HepG2 (cell line): ENCODE data around the gene SLC26A4. TPM values are rescaled to one million over a fixed set of nuclear protein-coding genes. Genes with fewer than 3 reads are reported as not detected.
A peak's percentile ranks its signal among the peaks of the same experiment; 100 is the strongest.

Experiments used
- CBX2 ChIP-seq, 2 experiments: fragments of 200-600 bp in 1 of 2; sonication (generic); formaldehyde crosslinking in 1 of 2; IDR thresholded peaks; 2 replicates each; pipeline versions ENCODE4 v1.7.0 to v1.8.1; 2018 to 2022; ENCODE audit warnings: low read depth in 2 of 2, low read length in 1 of 2, mild to moderate bottlenecking in 1 of 2, missing genetic modification reagents in 1 of 2
- CSRNP2 ChIP-seq: sonication (generic); formaldehyde crosslinking; conservative IDR thresholded peaks from 2 replicates; pipeline ENCODE4 v1.8.0; 2022; ENCODE audit warnings: low read depth, missing genetic modification reagents
- DDIT3 ChIP-seq: sonication (generic); formaldehyde crosslinking; IDR thresholded peaks from 2 replicates; pipeline ENCODE4 v1.4.0; 2020; ENCODE audit warnings: mild to moderate bottlenecking, missing genetic modification reagents
- GABPB1 ChIP-seq: IDR thresholded peaks from 2 replicates; pipeline ENCODE4 v1.6.1; 2016; ENCODE audit warnings: mild to moderate bottlenecking, missing genetic modification reagents, moderate library complexity, missing compliant biosample characterization
- HES4 ChIP-seq: sonication (generic); formaldehyde crosslinking; IDR thresholded peaks from 2 replicates; pipeline ENCODE4 v1.9.0; 2021; ENCODE audit warnings: mild to moderate bottlenecking, missing genetic modification reagents, borderline replicate concordance
- HNRNPLL ChIP-seq: fragments of 200-400 bp; formaldehyde crosslinking; IDR thresholded peaks from 2 replicates; pipeline ENCODE4 v1.6.1; 2017; ENCODE audit warnings: mild to moderate bottlenecking, low read depth, low read length; ENCODE audit not compliant: poor library complexity, severe bottlenecking
- HOXA9 ChIP-seq: sonication (generic); formaldehyde crosslinking; IDR thresholded peaks from 2 replicates; pipeline ENCODE4 v1.8.1; 2022; ENCODE audit warnings: missing genetic modification reagents, mild to moderate bottlenecking, moderate library complexity, borderline replicate concordance
- KMT2A ChIP-seq: sonication (generic); formaldehyde crosslinking; IDR thresholded peaks from 2 replicates; pipeline ENCODE4 v1.4.0; 2020; ENCODE audit warnings: missing genetic modification reagents
- MXI1 ChIP-seq: IDR thresholded peaks from 3 replicates; pipeline ENCODE4 v1.6.1; 2012; ENCODE audit warnings: low read depth, low read length, inconsistent platforms, borderline replicate concordance
- MZF1 ChIP-seq: sonication (generic); formaldehyde crosslinking; IDR thresholded peaks from 2 replicates; pipeline ENCODE4 v1.8.1; 2023; ENCODE audit warnings: mild to moderate bottlenecking, missing genetic modification reagents, borderline replicate concordance
- NFE2 ChIP-seq: sonication (generic); formaldehyde crosslinking; IDR thresholded peaks from 2 replicates; pipeline ENCODE4 v1.4.0; 2020; ENCODE audit warnings: missing genetic modification reagents
- PAWR ChIP-seq: sonication (generic); formaldehyde crosslinking; IDR thresholded peaks from 2 replicates; pipeline ENCODE4 v1.4.0; 2020; ENCODE audit warnings: missing genetic modification reagents, mild to moderate bottlenecking, borderline replicate concordance
- POLR2G ChIP-seq: fragments of 200-400 bp; formaldehyde crosslinking; IDR thresholded peaks from 2 replicates; pipeline ENCODE4 v1.6.1; 2018; ENCODE audit warnings: mild to moderate bottlenecking, low read depth, low read length, moderate library complexity
- TEAD2 ChIP-seq: sonication (generic); formaldehyde crosslinking; IDR thresholded peaks from 2 replicates; pipeline ENCODE4 v1.9.0; 2021; ENCODE audit warnings: missing genetic modification reagents
- ZBTB42 ChIP-seq: sonication (generic); formaldehyde crosslinking; IDR thresholded peaks from 2 replicates; pipeline ENCODE4 v1.5.0; 2020; ENCODE audit warnings: mild to moderate bottlenecking, missing genetic modification reagents
- ZNF20 ChIP-seq: sonication (generic); formaldehyde crosslinking; IDR thresholded peaks from 2 replicates; pipeline ENCODE4 v1.4.0; 2020; ENCODE audit warnings: mild to moderate bottlenecking, moderate library complexity, missing genetic modification reagents
- ZNF407 ChIP-seq: sonication (generic); formaldehyde crosslinking; IDR thresholded peaks from one replicate; pipeline ENCODE4 v1.5.1; 2020; ENCODE audit warnings: mild to moderate bottlenecking, missing genetic modification reagents; ENCODE audit errors: not compliant biosample characterization
- ZNF530 ChIP-seq: sonication (generic); formaldehyde crosslinking; IDR thresholded peaks from 2 replicates; pipeline ENCODE4 v1.5.0; 2020; ENCODE audit warnings: low read depth, mild to moderate bottlenecking, missing genetic modification reagents
- polyA plus RNA-seq, 8 experiments: library from polyadenylated mRNA; depleted of rRNA in 3 of 8; stranded (reverse) in 7 of 8; unstranded in 1 of 8; fragments of >200 nt; fragmentation: Illumina TruSeq in 4 of 8; extraction: Trizol in 4 of 8; gene quantifications; 2 replicates each; pipeline versions ENCODE4 v1.2.1 to v1.2.3, GENCODE V29; 2011 to 2016; ENCODE audit warnings: low read depth in 4 of 8, missing spikeins in 1 of 8, mixed read lengths in 1 of 8; ENCODE audit not compliant: insufficient read depth in 1 of 8
- total RNA-seq, 5 experiments: library from RNA; depleted of rRNA; stranded (reverse); fragments of >200 nt; fragmentation: Illumina TruSeq; extraction: Trizol; gene quantifications; 2 replicates each; pipeline ENCODE4 v1.2.3, GENCODE V29; 2016; ENCODE audit warnings: low read depth in 1 of 5

Gene SLC26A4
- total and polyA plus RNA-seq, 2 of the 13 experiments (the other 11 are each of a cell fraction or from before 2014, with no cell fraction given): 0.08 to 0.11 TPM

GRCh38 chr7:107661081-107661864 lies 645 bp downstream of the SLC26A4 start (continued):
- TF ChIP-seq ZNF407 (CRISPR knock-in tag): peak; percentile 33
- TF ChIP-seq HES4 (CRISPR knock-in tag): no peak
- peak; percentile 68; the same call in 1 of the 2 replicates for TF ChIP-seq KMT2A
- no peak for TF ChIP-seq PAWR (CRISPR knock-in tag)
- TF ChIP-seq DDIT3 (CRISPR knock-in tag): no peak
- no peak for TF ChIP-seq CBX2 (IDR thresholded peaks at IDR 0.05; ENCODE audit: low read depth, low read length)
- no peak for TF ChIP-seq CBX2 (CRISPR knock-in tag; IDR thresholded peaks at IDR 0.05; ENCODE audit: low read depth)
- TF ChIP-seq ZBTB42 (CRISPR knock-in tag): no peak
- no peak for TF ChIP-seq MZF1 (CRISPR knock-in tag)
- TF ChIP-seq TEAD2 (CRISPR knock-in tag): no peak
- TF ChIP-seq HOXA9 (CRISPR knock-in tag): no peak
- no peak for TF ChIP-seq ZNF530
- no peak for TF ChIP-seq POLR2G
- TF ChIP-seq MXI1: no peak
- no peak for TF ChIP-seq NFE2 (CRISPR knock-in tag)
- TF ChIP-seq ZNF20 (CRISPR knock-in tag): no peak
- TF ChIP-seq GABPB1 (CRISPR knock-in tag): peak; percentile 50; the same call in 1 of the 2 replicates
- no peak for TF ChIP-seq CSRNP2 (CRISPR knock-in tag)
- TF ChIP-seq HNRNPLL: peak; percentile 92
